Endothelial cell of umbilical vein (primary cell): ENCODE measurements around the gene BMERB1. TPM values are rescaled to one million over a fixed set of nuclear protein-coding genes. Genes with fewer than 3 reads are reported as not detected.

Source experiments
- BruUV-seq: library from RNA; stranded (reverse); fragments of 400-500 nt; replicated peaks from 2 replicates; lab custom pipeline; 2021; lab: Mats Ljungman, UMichigan
- CTCF ChIA-PET: fragments of 300-600, 350-600 bp; sonication (Branson Sonifier 250); formaldehyde crosslinking; loops from one replicate; lab custom pipeline; 2021; ENCODE audit warnings: antibody characterized with exemption, inconsistent platforms; lab: Charles Lee
- POLR2A ChIA-PET: fragments of 300-600, 350-600 bp; sonication (Branson Sonifier 250); formaldehyde crosslinking; loops from one replicate; lab custom pipeline; 2021; ENCODE audit warnings: antibody characterized with exemption, inconsistent platforms; lab: Charles Lee
- DNase-seq: peaks from one replicate; pipeline ENCODE4 v3.0.0-alpha.2; 2011; ENCODE audit warnings: low read depth, low spot score
- FAIRE-seq: peaks from 2 replicates; lab custom pipeline; 2011; peaks lifted over from hg19 to GRCh38; lab: Jason Lieb, UNC
- H2AFZ ChIP-seq: 2 replicates; pipeline ENCODE4 v1.6.0; 2012; ENCODE audit warnings: low read depth, low read length, control low read depth, inconsistent platforms
- H3K27ac ChIP-seq: 2 replicates; pipeline ENCODE4 v1.5.1; 2011; ENCODE audit warnings: low read depth, mild to moderate bottlenecking, control low read depth, low read length, moderate library complexity; ENCODE audit not compliant: insufficient read depth
- H3K27me3 ChIP-seq, 2 experiments: 2 replicates each; pipeline versions ENCODE4 v1.6.0 to v1.6.1; 2011; ENCODE audit warnings: low read length in 2 of 2, mixed read lengths in 1 of 2; ENCODE audit not compliant: control insufficient read depth in 2 of 2, insufficient read depth in 2 of 2
- H3K36me3 ChIP-seq, 2 experiments: 2 replicates in 1 of 2; 3 replicates in 1 of 2; pipeline ENCODE4 v1.5.1; 2011; ENCODE audit warnings: low read length in 2 of 2, mild to moderate bottlenecking in 1 of 2, moderate library complexity in 1 of 2; ENCODE audit not compliant: control insufficient read depth in 2 of 2, insufficient read depth in 2 of 2; ENCODE audit errors: extremely low read depth in 1 of 2
- H3K4me1 ChIP-seq: 3 replicates; pipeline ENCODE4 v1.5.1; 2011; ENCODE audit warnings: mild to moderate bottlenecking, low read length; ENCODE audit not compliant: control insufficient read depth, insufficient read depth; ENCODE audit errors: extremely low read depth
- H3K4me2 ChIP-seq: 2 replicates; pipeline ENCODE4 v1.6.1; 2011; ENCODE audit warnings: low read length, control low read depth, mixed read lengths; ENCODE audit not compliant: insufficient read depth
- H3K4me3 ChIP-seq, 3 experiments: fragments of 200-600 bp in 1 of 3; sonication (generic), shearing (Covaris generic) in 1 of 3; replicated peaks in 1 of 3; 2 replicates each; pipeline ENCODE4 v1.5.1; 2011 to 2016; ENCODE audit warnings: control low read depth in 3 of 3, low read length in 3 of 3, mild to moderate bottlenecking in 2 of 3, inconsistent platforms in 1 of 3, low read depth in 1 of 3, moderate library complexity in 1 of 3; ENCODE audit not compliant: insufficient read depth in 1 of 3
- H3K79me2 ChIP-seq: 2 replicates; pipeline ENCODE4 v1.6.0; 2012; ENCODE audit warnings: low read length, inconsistent platforms; ENCODE audit not compliant: control insufficient read depth, insufficient read depth
- H3K9ac ChIP-seq: replicated peaks from 2 replicates; pipeline ENCODE3; 2011; ENCODE audit warnings: low read length, control low read depth; ENCODE audit not compliant: insufficient read depth; ENCODE audit errors: extremely low read depth
- H3K9me1 ChIP-seq: replicated peaks from 3 replicates; pipeline ENCODE4 v1.6.0; 2011; ENCODE audit warnings: mild to moderate bottlenecking, low read length; ENCODE audit not compliant: control insufficient read depth, insufficient read depth; ENCODE audit errors: extremely low read depth
- H3K9me3 ChIP-seq: replicated peaks from 2 replicates; pipeline ENCODE4 v1.5.1; 2012; ENCODE audit warnings: low read length, inconsistent platforms; ENCODE audit not compliant: control insufficient read depth, insufficient read depth
- H4K20me1 ChIP-seq: replicated peaks from 2 replicates; pipeline ENCODE3; 2011; ENCODE audit warnings: mild to moderate bottlenecking, low read length; ENCODE audit not compliant: control insufficient read depth, insufficient read depth; ENCODE audit errors: extremely low read depth
- CTCF ChIP-seq, 2 donors: IDR thresholded peaks; 1 replicate in 1 of 2; 2 replicates in 1 of 2; pipeline ENCODE4 v1.5.1; 2011; ENCODE audit warnings: low read length in 2 of 2, mild to moderate bottlenecking in 2 of 2, moderate library complexity in 2 of 2, control low read depth in 1 of 2, inconsistent platforms in 1 of 2, low read depth in 1 of 2; ENCODE audit not compliant: insufficient read depth in 1 of 2; ENCODE audit errors: extremely low read depth in 1 of 2
- EZH2 ChIP-seq: IDR thresholded peaks from 2 replicates; pipeline ENCODE4 v1.6.1; 2012; ENCODE audit warnings: borderline replicate concordance, low read depth, mild to moderate bottlenecking, moderate library complexity, low read length, inconsistent platforms; ENCODE audit not compliant: severe bottlenecking
- FOS ChIP-seq: IDR thresholded peaks from 2 replicates; pipeline ENCODE4 v1.6.1; 2011; ENCODE audit warnings: mild to moderate bottlenecking, low read length, moderate library complexity, borderline replicate concordance; ENCODE audit not compliant: insufficient read depth
- GATA2 ChIP-seq: IDR thresholded peaks from 2 replicates; pipeline ENCODE4 v1.7.0; 2011; ENCODE audit warnings: low read depth, mild to moderate bottlenecking, moderate library complexity, mixed read lengths, low read length; ENCODE audit not compliant: insufficient read length, insufficient read depth
- JUN ChIP-seq: IDR thresholded peaks from 2 replicates; pipeline ENCODE4 v1.6.1; 2011; ENCODE audit warnings: borderline replicate concordance, low read depth; ENCODE audit not compliant: insufficient read length, insufficient read depth
- MYC ChIP-seq: IDR thresholded peaks from one replicate; pipeline ENCODE4 v1.6.1; 2011; ENCODE audit warnings: mild to moderate bottlenecking, low read depth, low read length
- POLR2A ChIP-seq: IDR thresholded peaks from 2 replicates; pipeline ENCODE4 v1.6.1; 2012; ENCODE audit warnings: low read depth, mild to moderate bottlenecking, control low read depth, low read length
- POLR2AphosphoS5 ChIP-seq: IDR thresholded peaks from 2 replicates; pipeline ENCODE4 v1.6.1; 2012; ENCODE audit warnings: low read depth, mild to moderate bottlenecking, control low read depth, low read length, moderate library complexity; ENCODE audit not compliant: insufficient read depth
- dilution Hi-C: fragments of 300-500 bp; cut with MboI; formaldehyde crosslinking; loops from one replicate; pipeline ENCODE4 v1.15.0; 2019; ENCODE audit warnings: low sequenced_read_pairs; ENCODE audit not compliant: extremely low pct_ligation_motif_present
- intact Hi-C: fragments of 100-400 bp; cut with micrococcal nuclease; formaldehyde crosslinking; loops from one replicate; pipeline ENCODE4 v1.10.0; 2022
- polyA plus RNA-seq, 4 experiments: library from polyadenylated mRNA; depleted of rRNA in 3 of 4; stranded (reverse) in 3 of 4; unstranded in 1 of 4; fragments of >200 nt; gene quantifications; 2 replicates each; pipeline versions ENCODE4 v1.2.1 to v1.2.3, GENCODE V29; 2011 to 2012; ENCODE audit warnings: missing spikeins in 1 of 4
- total RNA-seq: library from RNA; stranded (reverse); gene quantifications from 2 replicates; pipeline ENCODE4 v1.2.3, GENCODE V29; 2021
- TF ChIP-seq, protein P1 (sequence below): IDR thresholded peaks from 2 replicates; pipeline ENCODE4 v1.6.1; 2011; ENCODE audit not compliant: insufficient read depth, insufficient read length

BMERB1 gene
- total and polyA plus RNA-seq, 2 donors (not counting 3 experiments of a cell fraction or from before 2014, with no cell fraction given) = 14.1 to 17.4 TPM

- H3K9ac ChIP-seq = no peak overlapping the region
- H2AFZ ChIP-seq = no peak overlapping the region
- H3K4me2 ChIP-seq = no peak overlapping the region
- TF ChIP-seq POLR2AphosphoS5 = no peak
- no peak for TF ChIP-seq JUN
- no peak for TF ChIP-seq POLR2A
- TF ChIP-seq EZH2 = no peak
- TF ChIP-seq CTCF (IDR thresholded peaks at IDR 0.05; ENCODE audit: extremely low read depth in 1 of 2, insufficient read depth in 1 of 2, low read depth in 1 of 2, low read length in 2 of 2) = no peak
- no peak for TF ChIP-seq FOS
- TF ChIP-seq, protein P1, sequence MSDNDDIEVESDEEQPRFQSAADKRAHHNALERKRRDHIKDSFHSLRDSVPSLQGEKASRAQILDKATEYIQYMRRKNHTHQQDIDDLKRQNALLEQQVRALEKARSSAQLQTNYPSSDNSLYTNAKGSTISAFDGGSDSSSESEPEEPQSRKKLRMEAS = no peak
- no peak for TF ChIP-seq MYC
- no peak for TF ChIP-seq GATA2
- no peak overlapping the region for H3K27ac ChIP-seq
- BruUV-seq = no TSS peak
- POLR2A ChIA-PET = no interaction called here
- no peaks in the 10 kb centered on the region for H3K36me3 ChIP-seq
- DNase-seq (no peak), FAIRE-seq (no peak)
- H4K20me1 ChIP-seq = no peaks in the 10 kb centered on the region
- H3K4me1 ChIP-seq = peaks cover 9% of the 10 kb centered on the region
- H3K4me3 ChIP-seq = no peak overlapping the region
- H3K79me2 ChIP-seq = no peaks in the 10 kb centered on the region
- H3K9me3 ChIP-seq = no peaks in the 10 kb centered on the region
- H3K9me1 ChIP-seq = no peaks in the 10 kb centered on the region
- no peaks in the 10 kb centered on the region for H3K27me3 ChIP-seq
- intact Hi-C loops = no loop called here
- CTCF ChIA-PET = no interaction called here
- dilution Hi-C loops = no loop called here
These were observed 61.5 kb downstream of the BMERB1 start for GRCh38 chr16:15495898-15496297.
